ENCODE data around the gene KRTAP29-1. TPM values are rescaled to one million over a fixed set of nuclear protein-coding genes. Genes with fewer than 3 reads are reported as not detected.
A peak's percentile ranks its signal among the peaks of the same experiment; 100 is the strongest.

KRTAP29-1 gene
- polyA plus RNA-seq, 1 donor (not counting 4 experiments of a cell fraction or from before 2014, with no cell fraction given): not detected

GRCh38 chr17:41308251-41308917 lies 5.7 kb upstream of the KRTAP29-1 start:
- Histone ChIP-seq H4K20me1 (ENCODE audit: control insufficient read depth, extremely low read depth, insufficient read depth, low read length) (no peaks in the 10 kb centered on the region), H2AFZ (ENCODE audit: control insufficient read depth, low read length) (peak overlapping the region; percentile 89), H3K27ac (ENCODE audit: control insufficient read depth, insufficient read depth, low read length) (no peak overlapping the region), H3K4me3 (ENCODE audit: control insufficient read depth in 2 of 3, extremely low read depth in 1 of 3, insufficient read depth in 2 of 3, low read depth in 1 of 3, low read length in 3 of 3) (no peak overlapping the region), H3K4me1 (ENCODE audit: control insufficient read depth, extremely low read depth, insufficient read depth, low read length) (peaks cover 6% of the 10 kb centered on the region), H3K9me3 (ENCODE audit: control insufficient read depth, low read depth, low read length) (no peaks in the 10 kb centered on the region), H3K9me1 (ENCODE audit: control insufficient read depth, extremely low read depth, insufficient read depth, low read length) (no peaks in the 10 kb centered on the region), H3K4me2 (ENCODE audit: control insufficient read depth, extremely low read depth, insufficient read depth, low read depth, low read length) (peak overlapping the region; percentile 25), H3K79me2 (ENCODE audit: control insufficient read depth, insufficient read depth, low read length) (no peaks in the 10 kb centered on the region), H3K27me3 (ENCODE audit: control insufficient read depth, extremely low read depth, insufficient read depth, low read length) (no peaks in the 10 kb centered on the region), H3K9ac (ENCODE audit: control insufficient read depth, extremely low read depth, insufficient read depth, low read length) (no peak overlapping the region), H3K36me3 (ENCODE audit: control insufficient read depth in 2 of 2, extremely low read depth in 1 of 2, insufficient read depth in 2 of 2, low read length in 2 of 2) (no peaks in the 10 kb centered on the region)
- FAIRE-seq (peak; percentile 84), DNase-seq (ENCODE audit: low read depth, low spot score) (no peak)
- dilution Hi-C loops (cut with MboI; ENCODE audit: extremely low pct_ligation_motif_present, low sequenced_read_pairs): no loop called here
- TF ChIP-seq EZH2 (IDR thresholded peaks at IDR 0.05; ENCODE audit: low read length): no peak
- TF ChIP-seq, protein P1, sequence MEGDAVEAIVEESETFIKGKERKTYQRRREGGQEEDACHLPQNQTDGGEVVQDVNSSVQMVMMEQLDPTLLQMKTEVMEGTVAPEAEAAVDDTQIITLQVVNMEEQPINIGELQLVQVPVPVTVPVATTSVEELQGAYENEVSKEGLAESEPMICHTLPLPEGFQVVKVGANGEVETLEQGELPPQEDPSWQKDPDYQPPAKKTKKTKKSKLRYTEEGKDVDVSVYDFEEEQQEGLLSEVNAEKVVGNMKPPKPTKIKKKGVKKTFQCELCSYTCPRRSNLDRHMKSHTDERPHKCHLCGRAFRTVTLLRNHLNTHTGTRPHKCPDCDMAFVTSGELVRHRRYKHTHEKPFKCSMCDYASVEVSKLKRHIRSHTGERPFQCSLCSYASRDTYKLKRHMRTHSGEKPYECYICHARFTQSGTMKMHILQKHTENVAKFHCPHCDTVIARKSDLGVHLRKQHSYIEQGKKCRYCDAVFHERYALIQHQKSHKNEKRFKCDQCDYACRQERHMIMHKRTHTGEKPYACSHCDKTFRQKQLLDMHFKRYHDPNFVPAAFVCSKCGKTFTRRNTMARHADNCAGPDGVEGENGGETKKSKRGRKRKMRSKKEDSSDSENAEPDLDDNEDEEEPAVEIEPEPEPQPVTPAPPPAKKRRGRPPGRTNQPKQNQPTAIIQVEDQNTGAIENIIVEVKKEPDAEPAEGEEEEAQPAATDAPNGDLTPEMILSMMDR (optimal IDR thresholded peaks at IDR 0.05 in 1 of 3, IDR thresholded peaks at IDR 0.05 in 1 of 3, conservative IDR thresholded peaks at IDR 0.05 in 1 of 3; ENCODE audit: extremely low read depth in 1 of 3, insufficient read depth in 2 of 3, low read length in 3 of 3): no peak

GRCh38 chr17:41307647-41308046 lies 5.0 kb upstream of the KRTAP29-1 start:
- H4K20me1 ChIP-seq (ENCODE audit: control insufficient read depth, extremely low read depth, insufficient read depth, low read length): no peaks in the 10 kb centered on the region
- no peaks in the 10 kb centered on the region for H3K9me3 ChIP-seq (ENCODE audit: control insufficient read depth, low read depth, low read length)
- no peak for FAIRE-seq
- no peaks in the 10 kb centered on the region for H3K36me3 ChIP-seq (ENCODE audit: control insufficient read depth in 2 of 2, extremely low read depth in 1 of 2, insufficient read depth in 2 of 2, low read length in 2 of 2)
- DNase-seq (ENCODE audit: low read depth, low spot score): no peak
- no peak overlapping the region for H2AFZ ChIP-seq (ENCODE audit: control insufficient read depth, low read length)
- no peak overlapping the region for H3K9ac ChIP-seq (ENCODE audit: control insufficient read depth, extremely low read depth, insufficient read depth, low read length)
- H3K9me1 ChIP-seq (ENCODE audit: control insufficient read depth, extremely low read depth, insufficient read depth, low read length): no peaks in the 10 kb centered on the region
- no peak overlapping the region for H3K4me3 ChIP-seq (ENCODE audit: control insufficient read depth in 2 of 3, extremely low read depth in 1 of 3, insufficient read depth in 2 of 3, low read depth in 1 of 3, low read length in 3 of 3)
- no peak overlapping the region for H3K4me2 ChIP-seq (ENCODE audit: control insufficient read depth, extremely low read depth, insufficient read depth, low read depth, low read length)
- dilution Hi-C loops (cut with MboI; ENCODE audit: extremely low pct_ligation_motif_present, low sequenced_read_pairs): no loop called here
- peaks cover 7% of the 10 kb centered on the region for H3K4me1 ChIP-seq (ENCODE audit: control insufficient read depth, extremely low read depth, insufficient read depth, low read length)
- TF ChIP-seq, protein P1 (optimal IDR thresholded peaks at IDR 0.05 in 1 of 3, IDR thresholded peaks at IDR 0.05 in 1 of 3, conservative IDR thresholded peaks at IDR 0.05 in 1 of 3; ENCODE audit: extremely low read depth in 1 of 3, insufficient read depth in 2 of 3, low read length in 3 of 3): no peak
- TF ChIP-seq EZH2 (IDR thresholded peaks at IDR 0.05; ENCODE audit: low read length): no peak
- H3K27ac ChIP-seq (ENCODE audit: control insufficient read depth, insufficient read depth, low read length): no peak overlapping the region
- H3K79me2 ChIP-seq (ENCODE audit: control insufficient read depth, insufficient read depth, low read length): no peaks in the 10 kb centered on the region
- no peaks in the 10 kb centered on the region for H3K27me3 ChIP-seq (ENCODE audit: control insufficient read depth, extremely low read depth, insufficient read depth, low read length)
